Activated naive CD4-positive, alpha-beta T cell treated with anti-CD3 and anti-CD28 coated beads, Interleukin-2, amount 50 U/mL, for 72 hours (primary cell): Measurements from ENCODE around the gene SPATA18. TPM values are rescaled to one million over a fixed set of nuclear protein-coding genes. Genes with fewer than 3 reads are reported as not detected.
A peak's percentile ranks its signal among the peaks of the same experiment; 100 is the strongest.

Experiments
- ATAC-seq, 2 donors: fragments of 150-1000 bp; cut with Tn5 transposase; 2 replicates each; pipeline ENCODE4 v1.10.0; 2021; ENCODE audit warnings: mild to moderate bottlenecking in 2 of 2, moderate library complexity in 2 of 2
- DNase-seq, 2 donors: peaks; one replicate each; pipeline ENCODE4 v3.0.0; 2021 to 2022; ENCODE audit warnings: low spot score in 2 of 2
- H3K27ac Mint-ChIP-seq, 2 donors: one replicate each; pipeline ENCODE4 v1.8.0; 2022; ENCODE audit warnings: mild to moderate bottlenecking in 2 of 2, mixed read lengths in 2 of 2
- H3K36me3 Mint-ChIP-seq, 2 donors: one replicate each; pipeline ENCODE4 v1.8.0; 2022; ENCODE audit warnings: mixed read lengths in 2 of 2
- H3K9me3 Mint-ChIP-seq, 2 donors: one replicate each; pipeline ENCODE4 v1.8.0; 2022; ENCODE audit warnings: mixed read lengths in 2 of 2
- total RNA-seq, 2 donors: library from RNA; stranded (reverse); gene quantifications; one replicate each; pipeline ENCODE4 v1.2.3, GENCODE V29; 2022

The SPATA18 gene, protein sequence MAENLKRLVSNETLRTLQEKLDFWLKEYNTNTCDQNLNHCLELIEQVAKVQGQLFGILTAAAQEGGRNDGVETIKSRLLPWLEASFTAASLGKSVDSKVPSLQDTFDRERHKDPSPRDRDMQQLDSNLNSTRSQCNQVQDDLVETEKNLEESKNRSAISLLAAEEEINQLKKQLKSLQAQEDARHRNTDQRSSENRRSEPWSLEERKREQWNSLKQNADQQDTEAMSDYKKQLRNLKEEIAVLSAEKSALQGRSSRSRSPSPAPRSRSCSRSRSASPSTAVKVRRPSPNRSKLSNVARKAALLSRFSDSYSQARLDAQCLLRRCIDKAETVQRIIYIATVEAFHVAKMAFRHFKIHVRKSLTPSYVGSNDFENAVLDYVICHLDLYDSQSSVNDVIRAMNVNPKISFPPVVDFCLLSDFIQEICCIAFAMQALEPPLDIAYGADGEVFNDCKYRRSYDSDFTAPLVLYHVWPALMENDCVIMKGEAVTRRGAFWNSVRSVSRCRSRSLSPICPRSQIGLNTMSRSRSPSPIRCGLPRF
- total RNA-seq, result under 1 TPM; 0.21 to 0.30 TPM

DNA sequence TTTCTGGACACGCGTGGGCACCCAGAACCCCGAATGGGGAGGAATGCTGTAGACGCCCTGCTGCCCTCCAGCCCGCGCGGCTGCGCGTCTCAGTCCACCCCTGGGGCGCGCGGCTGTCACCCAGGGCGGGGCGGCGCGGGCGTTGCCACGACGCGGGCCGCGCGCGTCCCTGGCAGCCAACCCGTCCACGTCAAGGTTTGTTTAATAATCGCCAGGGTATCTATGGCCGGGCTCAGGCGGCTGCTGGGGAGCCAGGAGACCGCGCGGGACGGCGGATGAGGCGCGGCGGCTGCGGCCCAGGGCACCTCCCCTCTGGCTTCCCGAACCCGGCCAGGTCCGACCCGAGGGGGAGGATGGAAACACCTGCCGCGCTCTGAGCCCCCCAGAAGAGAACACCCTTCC lies at the start of gene SPATA18:
Gene SPATA18, plus strand, starts transcription at position 92 of the 402 bp plus-strand sequence. CDS start 401 bp downstream, outside the sequence.
- DNase-seq (no peak), ATAC-seq (peak; percentile 41 to 53)
- H3K9me3 Mint-ChIP-seq, result no peaks in the 10 kb centered on the region
- no peak within 1 kb of the TSS for H3K27ac Mint-ChIP-seq
- H3K36me3 Mint-ChIP-seq, result peaks cover 0 to 22% of the 10 kb centered on the region in 2 donors

DNA sequence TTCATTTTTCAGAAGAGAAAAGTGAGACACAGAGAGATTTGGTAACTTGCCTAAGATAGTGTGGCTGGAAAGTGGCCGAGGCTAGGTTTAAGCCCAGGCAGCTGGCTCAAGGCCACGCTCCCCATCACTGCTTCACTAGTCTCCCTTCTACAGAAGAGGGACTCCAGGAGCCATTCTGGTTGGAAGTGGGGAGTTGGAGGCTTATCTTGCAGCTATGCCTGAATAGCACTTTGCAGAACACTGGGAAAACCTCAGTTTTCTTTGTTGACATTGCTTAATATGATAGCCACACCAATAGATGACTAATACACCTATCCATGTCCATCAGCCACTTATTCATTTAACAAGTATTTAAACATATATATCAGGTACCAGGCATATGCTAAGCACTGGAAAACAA lies 49.5 kb upstream of the SPATA18 start:
- Mint-ChIP-seq H3K9me3 (no peaks in the 10 kb centered on the region), H3K27ac (no peak overlapping the region), H3K36me3 (no peaks in the 10 kb centered on the region)
- DNase-seq, result no peak
- ATAC-seq, result no peak

DNA sequence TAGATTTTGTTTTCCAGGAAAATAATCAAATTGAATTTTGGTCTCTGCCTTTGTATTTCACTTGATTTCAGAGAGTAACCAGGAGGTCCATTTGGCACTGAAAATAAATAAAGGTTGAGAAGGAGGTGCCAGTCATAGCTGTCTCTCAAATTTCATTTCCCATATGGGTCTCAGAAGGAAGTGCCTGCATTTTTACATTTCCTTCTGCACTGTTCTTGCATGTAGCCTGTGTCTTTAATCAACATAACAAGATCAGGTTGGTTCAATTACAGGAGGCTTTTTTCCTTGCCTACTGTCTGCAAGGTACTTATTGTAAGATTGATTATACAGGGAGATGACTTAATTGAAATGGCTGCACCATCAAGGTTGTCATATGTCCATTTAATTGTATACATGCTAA lies 46.7 kb upstream of the SPATA18 start:
- ATAC-seq (no peak), DNase-seq (no peak)
- H3K36me3 Mint-ChIP-seq, result no peaks in the 10 kb centered on the region

DNA sequence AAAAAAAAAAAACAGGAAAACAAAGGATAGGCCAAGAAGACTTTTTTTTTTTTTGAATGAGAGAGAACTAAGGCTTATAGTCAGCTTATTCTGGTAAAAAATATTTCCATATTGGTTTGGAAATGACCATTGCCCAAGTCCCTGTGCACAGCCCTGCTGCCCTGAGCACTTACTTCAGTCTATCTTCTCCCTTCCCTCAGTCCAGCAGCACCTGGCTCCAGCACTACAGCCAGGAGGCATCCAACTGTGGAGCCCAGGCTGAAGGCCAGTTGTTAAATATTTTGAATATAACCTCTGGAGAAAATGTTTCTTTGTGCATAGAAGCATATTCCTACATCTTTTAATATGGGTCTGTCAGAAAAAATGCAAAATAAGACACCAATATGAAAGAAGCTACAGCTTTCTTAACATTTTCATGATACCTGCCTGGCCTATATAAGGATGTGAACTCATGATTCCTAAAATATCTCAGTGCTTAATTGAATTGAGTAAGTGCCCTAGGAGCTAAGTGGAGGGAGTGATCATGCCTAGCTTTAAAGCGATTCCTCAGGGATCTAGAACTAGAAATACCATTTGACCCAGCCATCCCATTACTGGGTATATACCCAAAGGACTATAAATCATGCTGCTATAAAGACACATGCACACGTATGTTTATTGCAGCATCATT lies 45.4 kb upstream of the SPATA18 start:
- H3K9me3 Mint-ChIP-seq, result no peaks in the 10 kb centered on the region
- no peaks in the 10 kb centered on the region for H3K36me3 Mint-ChIP-seq
- H3K27ac Mint-ChIP-seq, result peak overlapping the region in 1 of 2 donors; percentile 33
- ATAC-seq (no peak), DNase-seq (no peak)

More for the DNA sequence above, 46.7 kb upstream of the SPATA18 start:
- H3K9me3 Mint-ChIP-seq, result no peaks in the 10 kb centered on the region
- H3K27ac Mint-ChIP-seq, result no peak overlapping the region

DNA sequence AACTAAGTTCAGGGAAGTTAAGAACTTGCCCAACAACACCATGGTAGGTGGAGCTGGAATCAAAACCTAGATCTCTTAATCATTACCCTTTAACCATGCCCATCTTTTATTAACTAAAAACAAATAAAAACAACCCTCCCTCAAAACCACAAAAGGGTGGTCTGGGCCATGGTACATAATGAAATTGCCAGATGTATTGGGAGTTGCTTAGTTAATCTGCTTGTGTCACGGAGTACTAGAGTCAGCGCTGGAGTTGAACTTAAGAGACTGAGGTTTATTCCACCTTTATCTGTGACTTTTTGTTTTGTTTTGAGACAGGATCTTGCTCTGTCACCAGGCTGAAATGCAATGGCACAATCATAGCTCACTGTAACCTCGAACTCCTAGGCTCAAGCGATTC lies 44.2 kb upstream of the SPATA18 start:
- Mint-ChIP-seq H3K36me3 (no peaks in the 10 kb centered on the region), H3K27ac (no peak overlapping the region)
- ATAC-seq, result no peak

DNA sequence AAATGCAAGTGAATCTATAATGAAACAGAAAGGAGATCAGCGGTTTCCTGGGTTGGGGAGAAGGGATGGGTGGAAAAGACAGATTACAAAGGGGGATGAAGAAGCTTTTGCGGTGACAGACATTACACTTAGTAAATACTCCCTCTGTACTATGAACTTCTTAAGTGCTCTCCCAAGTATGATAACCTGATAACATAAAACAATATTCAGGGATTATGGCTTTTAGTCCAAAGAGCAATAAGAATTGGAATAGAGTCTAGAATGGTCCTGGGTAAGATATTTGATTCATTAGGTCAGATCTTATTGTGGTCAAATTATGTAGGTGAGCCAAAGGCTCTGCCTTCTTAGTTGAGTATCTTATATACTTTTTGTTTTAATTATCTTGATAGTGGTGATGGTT lies 40.1 kb upstream of the SPATA18 start:
- no peak for DNase-seq
- ATAC-seq, result no peak
- H3K27ac Mint-ChIP-seq, result no peak overlapping the region
- no peaks in the 10 kb centered on the region for H3K9me3 Mint-ChIP-seq
- no peaks in the 10 kb centered on the region for H3K36me3 Mint-ChIP-seq

More for the DNA sequence above, 44.2 kb upstream of the SPATA18 start:
- H3K9me3 Mint-ChIP-seq, result no peaks in the 10 kb centered on the region
- DNase-seq, result no peak

DNA sequence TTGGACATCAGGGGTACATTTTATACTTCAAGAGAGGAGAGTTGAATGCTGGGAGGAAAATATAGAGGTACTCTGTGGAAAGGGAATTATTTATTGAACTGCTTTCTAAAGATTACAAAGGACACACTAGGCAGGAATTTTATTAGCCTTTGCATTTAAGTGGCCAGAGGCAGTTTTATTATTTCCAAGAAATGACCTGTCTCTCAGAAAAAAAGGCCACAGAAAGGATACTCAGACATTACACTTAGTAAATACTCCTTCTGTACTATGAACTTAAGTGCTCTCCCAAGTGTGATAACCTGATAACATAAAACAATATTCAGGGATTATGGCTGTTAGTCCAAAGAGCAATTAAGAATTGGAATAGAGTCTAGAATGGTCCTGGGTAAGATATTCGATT lies 38.5 kb upstream of the SPATA18 start:
- H3K36me3 Mint-ChIP-seq, result no peaks in the 10 kb centered on the region
- H3K9me3 Mint-ChIP-seq, result no peaks in the 10 kb centered on the region
- DNase-seq, result no peak
- no peak for ATAC-seq
- no peak overlapping the region for H3K27ac Mint-ChIP-seq

DNA sequence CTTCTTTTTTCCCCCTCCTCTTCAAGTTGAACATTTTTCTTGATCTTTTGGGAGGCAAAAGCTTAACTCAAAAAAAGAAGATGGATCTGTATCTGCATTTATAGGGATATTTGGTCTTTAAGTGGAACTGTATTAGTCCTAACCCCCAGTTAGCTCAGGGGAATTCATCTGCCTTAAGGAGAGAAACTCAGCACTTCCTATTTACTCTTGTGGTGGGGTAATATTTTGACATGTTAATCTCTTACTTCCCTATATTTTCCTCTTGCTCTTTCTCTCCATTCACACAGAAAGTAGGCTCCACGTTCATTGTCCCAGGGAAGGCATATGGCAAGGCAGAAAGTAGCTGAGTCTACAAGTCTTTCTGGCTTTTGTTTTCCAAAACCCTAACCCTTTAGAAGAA lies 36.2 kb upstream of the SPATA18 start:
- H3K36me3 Mint-ChIP-seq, result no peaks in the 10 kb centered on the region
- no peaks in the 10 kb centered on the region for H3K9me3 Mint-ChIP-seq
- ATAC-seq (no peak), DNase-seq (no peak)
- no peak overlapping the region for H3K27ac Mint-ChIP-seq

DNA sequence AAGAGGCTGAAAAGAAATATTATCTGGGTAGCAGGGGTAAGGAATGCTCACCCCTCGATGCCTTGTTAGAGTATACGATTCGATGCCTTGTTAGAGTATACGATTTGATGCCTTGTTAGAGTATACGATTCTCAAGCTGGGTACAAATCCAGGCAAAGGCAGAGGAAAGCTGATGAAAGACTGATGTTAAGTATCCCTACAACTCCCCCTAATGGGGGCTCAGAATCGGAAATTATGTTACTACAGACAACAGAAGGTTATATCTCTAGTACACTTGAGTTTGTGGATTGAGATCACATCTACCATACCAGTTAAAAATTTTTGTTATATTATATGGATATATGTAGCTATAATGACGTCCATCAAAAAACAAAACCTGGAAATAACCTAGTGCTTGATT lies 35.7 kb upstream of the SPATA18 start:
- DNase-seq (no peak), ATAC-seq (no peak)
- no peaks in the 10 kb centered on the region for H3K9me3 Mint-ChIP-seq
- H3K36me3 Mint-ChIP-seq, result no peaks in the 10 kb centered on the region
- H3K27ac Mint-ChIP-seq, result no peak overlapping the region

DNA sequence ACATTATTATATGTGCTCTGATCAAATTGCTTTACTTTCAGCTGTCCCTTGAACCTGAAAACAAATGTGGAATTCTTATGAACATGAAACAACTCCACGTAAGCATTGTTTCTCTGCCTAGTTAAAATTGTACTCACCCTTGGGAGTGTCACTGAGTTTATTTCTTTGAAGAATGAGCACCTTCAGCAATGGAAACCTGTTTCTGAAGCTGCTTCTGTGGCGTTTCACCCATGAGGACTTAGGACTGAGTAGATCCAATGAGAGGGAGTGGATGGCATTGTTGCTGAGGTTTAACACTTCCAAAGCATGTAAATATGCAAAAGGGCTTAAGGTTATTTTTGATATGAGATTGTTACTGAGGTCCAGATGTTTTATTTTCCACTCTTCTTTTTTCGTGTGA lies 34.1 kb upstream of the SPATA18 start:
- DNase-seq (no peak), ATAC-seq (no peak)
- H3K9me3 Mint-ChIP-seq, result no peaks in the 10 kb centered on the region
- no peaks in the 10 kb centered on the region for H3K36me3 Mint-ChIP-seq
- H3K27ac Mint-ChIP-seq, result no peak overlapping the region

DNA sequence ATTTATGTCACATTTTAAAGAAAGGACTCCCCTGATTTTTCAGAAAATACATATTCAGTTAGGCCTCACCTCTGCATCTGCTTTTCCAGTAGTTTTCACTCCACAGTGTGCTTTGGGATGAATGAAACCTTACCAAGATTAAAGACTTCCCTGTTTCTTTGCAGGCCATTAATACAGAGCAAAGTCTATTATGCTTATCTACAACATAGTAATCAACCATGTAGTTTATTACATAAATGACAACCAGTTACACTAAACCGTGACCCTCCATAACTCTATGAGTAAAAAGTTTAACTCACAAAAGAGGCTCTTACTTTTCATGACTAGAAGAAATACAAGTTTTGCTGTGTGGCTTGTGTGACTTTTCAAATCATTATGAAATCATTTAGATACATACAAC lies 33.3 kb upstream of the SPATA18 start:
- Mint-ChIP-seq H3K27ac (no peak overlapping the region), H3K36me3 (no peaks in the 10 kb centered on the region), H3K9me3 (no peaks in the 10 kb centered on the region)
- ATAC-seq, result no peak
- no peak for DNase-seq

DNA sequence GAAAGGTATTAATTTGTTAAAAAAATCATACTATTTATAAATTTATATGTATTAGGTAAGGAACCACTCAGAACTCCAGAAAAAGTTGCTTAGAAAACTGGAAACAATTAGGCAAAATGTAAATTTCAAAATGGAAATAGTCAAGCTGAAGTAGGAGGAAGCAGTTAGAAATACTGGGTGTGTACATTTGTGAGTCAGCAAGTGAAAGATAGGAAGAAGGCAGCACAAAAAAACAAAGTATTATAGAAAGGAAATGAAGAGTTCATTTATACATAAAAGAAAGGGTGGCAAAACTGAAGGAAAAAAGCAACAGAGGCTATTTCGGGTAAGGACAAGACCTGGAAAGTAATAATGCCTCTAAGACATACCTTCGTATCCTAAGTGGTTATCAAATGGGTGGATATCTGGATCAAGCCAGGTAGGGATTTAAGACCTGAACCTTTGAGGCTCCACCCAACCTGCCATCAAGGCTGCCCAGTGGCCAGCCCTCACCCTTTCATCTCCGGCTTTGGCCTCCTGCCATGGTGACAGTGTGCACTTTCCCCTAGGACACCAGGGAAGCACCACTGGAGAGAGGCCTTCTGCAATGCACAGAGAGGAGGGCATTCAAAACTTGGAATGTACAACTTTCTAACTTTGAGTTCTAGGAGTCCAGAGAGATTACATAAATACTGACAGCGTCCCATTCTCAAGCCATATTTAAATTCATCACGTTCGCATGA lies 31.0 kb upstream of the SPATA18 start, which contains the start of gene LRRC66:
Gene LRRC66, minus strand, starts transcription at position 428 of the 722 bp plus-strand sequence. CDS start 2,750 bp downstream, outside the sequence.
- no peak for DNase-seq
- Mint-ChIP-seq H3K27ac (no peak within 1 kb of the TSS), H3K36me3 (no peaks in the 10 kb centered on the region), H3K9me3 (no peaks in the 10 kb centered on the region)
- ATAC-seq, result no peak

DNA sequence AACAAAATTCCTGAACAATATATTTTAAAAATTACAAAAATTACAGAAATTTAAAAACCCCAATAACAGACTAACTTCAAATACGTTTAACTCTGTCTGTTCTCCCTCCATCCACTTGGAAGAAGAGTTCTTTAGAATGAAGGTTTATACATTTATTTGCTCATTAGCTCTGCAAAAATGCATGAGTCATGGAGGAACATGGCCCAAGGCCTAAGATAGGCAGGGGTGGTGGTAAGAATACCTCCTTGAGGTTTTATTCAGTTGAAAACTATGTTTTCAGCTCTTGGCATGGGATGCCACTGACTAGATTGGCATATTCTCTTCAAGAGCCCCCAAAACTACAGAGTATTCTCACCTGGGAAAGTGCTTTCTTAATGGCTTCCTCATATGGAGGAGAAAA lies 22.1 kb upstream of the SPATA18 start:
- H3K27ac Mint-ChIP-seq, result no peak overlapping the region
- no peak for DNase-seq

DNA sequence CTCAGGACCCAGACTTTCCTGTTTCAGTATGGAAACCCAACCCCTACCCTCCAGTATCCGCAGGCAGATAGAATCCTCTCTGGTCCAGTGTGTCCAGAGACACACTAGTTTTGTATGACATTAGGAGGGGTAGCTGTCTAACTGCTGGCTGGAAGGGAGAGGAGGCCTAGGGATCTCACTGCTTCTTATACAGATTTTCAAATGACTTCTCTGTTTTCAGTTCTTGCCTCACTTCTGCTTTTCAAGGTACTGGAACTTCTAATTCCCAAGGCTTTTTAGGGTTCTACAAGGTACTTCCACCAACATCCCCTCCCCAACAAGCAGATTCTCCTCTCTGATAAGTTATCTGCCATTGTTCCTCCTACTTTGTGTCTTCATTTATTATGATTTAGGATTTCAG lies 19.1 kb upstream of the SPATA18 start:
- Mint-ChIP-seq H3K27ac (peak overlapping the region in 1 of 2 donors; percentile 15), H3K9me3 (no peaks in the 10 kb centered on the region), H3K36me3 (peaks cover 5 to 10% of the 10 kb centered on the region in 2 donors)
- no peak for DNase-seq
- ATAC-seq, result no peak

More for the DNA sequence above, 22.1 kb upstream of the SPATA18 start:
- Mint-ChIP-seq H3K9me3 (no peaks in the 10 kb centered on the region), H3K36me3 (peaks cover 0 to 10% of the 10 kb centered on the region in 2 donors)
- no peak for ATAC-seq

DNA sequence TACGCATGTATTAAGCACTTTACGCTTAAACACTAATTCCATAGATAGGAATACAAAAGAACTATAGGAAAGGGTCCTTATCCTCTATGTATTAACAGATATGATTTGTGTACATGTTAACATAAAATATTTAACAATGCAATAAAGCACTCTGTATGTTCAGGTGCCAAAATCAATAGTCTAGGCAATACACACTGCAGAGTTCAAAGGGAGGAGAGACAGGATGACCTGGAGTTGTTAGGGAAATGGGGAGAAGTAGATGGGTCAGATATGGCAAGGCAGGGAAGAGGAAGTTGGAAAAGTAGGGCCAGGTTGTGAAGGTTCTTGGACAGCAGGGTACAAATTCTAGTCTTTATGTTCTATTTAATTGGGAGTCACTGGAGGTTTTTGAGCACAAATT lies 15.9 kb upstream of the SPATA18 start:
- Mint-ChIP-seq H3K27ac (no peak overlapping the region), H3K36me3 (peaks cover 0 to 5% of the 10 kb centered on the region in 2 donors), H3K9me3 (no peaks in the 10 kb centered on the region)
- ATAC-seq (no peak), DNase-seq (no peak)

DNA sequence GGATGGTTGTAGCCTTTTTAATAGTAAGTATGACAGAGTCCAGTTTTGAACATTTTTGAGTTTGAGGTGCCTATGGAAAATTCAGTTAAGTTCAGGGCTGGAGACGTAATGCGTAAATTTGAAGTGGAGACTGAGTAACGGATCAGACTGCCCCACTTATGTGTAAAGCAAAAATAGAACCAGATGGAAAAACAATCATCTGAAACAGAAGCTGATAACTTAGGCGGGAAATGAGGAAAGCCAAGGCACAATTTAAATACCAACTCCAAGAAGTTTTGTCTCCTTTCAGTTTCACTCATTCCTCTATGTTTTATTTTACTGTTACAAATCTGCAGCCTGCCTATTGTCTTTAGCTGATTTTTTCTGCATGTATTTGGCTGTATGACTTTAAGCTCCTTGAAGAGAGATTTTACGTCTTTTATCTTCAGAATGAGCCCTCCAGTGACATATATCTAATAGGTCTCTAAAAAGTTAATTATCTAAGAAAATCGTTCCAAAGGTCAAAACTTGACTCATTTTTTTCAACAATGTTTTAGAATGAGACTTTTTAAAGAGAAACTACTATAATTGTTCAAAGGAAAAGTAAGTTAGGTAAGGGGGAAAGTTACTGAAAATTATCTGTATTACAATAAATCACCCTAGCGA lies 14.1 kb upstream of the SPATA18 start:
- no peak for DNase-seq
- no peaks in the 10 kb centered on the region for H3K9me3 Mint-ChIP-seq
- peaks cover 0 to 5% of the 10 kb centered on the region in 2 donors for H3K36me3 Mint-ChIP-seq
- ATAC-seq, result no peak
- peak overlapping the region; percentile 83 to 86 for H3K27ac Mint-ChIP-seq
